ENCODE results near the gene TMEM266.
A peak's percentile ranks its signal among the peaks of the same experiment; 100 is the strongest.

TMEM266 gene

GRCh38 chr15:76217882-76218217, 158.1 kb downstream of the TMEM266 start:
- DNase-seq (ENCODE audit: extremely low spot score, insufficient read length, low read depth) = no peak
- FAIRE-seq = no peak

- FAIRE-seq (no peak), DNase-seq (ENCODE audit: extremely low spot score, insufficient read length, low read depth) (no peak)
These were observed 161.4 kb downstream of the TMEM266 start for GRCh38 chr15:76221085-76221767.

DNA sequence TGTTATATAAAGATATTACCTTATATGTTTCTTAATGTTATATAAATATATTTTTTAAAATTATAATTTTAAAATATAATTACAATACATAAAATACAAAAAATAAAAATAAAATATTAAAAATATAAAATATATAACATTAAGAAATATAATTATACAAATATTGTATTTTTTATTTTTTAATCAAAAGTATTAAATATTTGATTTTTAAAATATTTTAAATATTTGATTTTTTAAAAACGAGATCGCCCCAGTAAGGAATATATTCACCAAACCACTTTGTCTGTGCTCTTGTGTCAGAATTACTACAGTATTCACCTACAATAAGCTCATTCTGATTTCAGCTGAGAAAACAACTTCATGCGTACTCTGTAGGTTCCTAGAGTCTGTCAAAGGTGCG, 162.4 kb downstream of the TMEM266 start:
- FAIRE-seq (no peak), DNase-seq (ENCODE audit: extremely low spot score, insufficient read length, low read depth) (no peak)

DNA sequence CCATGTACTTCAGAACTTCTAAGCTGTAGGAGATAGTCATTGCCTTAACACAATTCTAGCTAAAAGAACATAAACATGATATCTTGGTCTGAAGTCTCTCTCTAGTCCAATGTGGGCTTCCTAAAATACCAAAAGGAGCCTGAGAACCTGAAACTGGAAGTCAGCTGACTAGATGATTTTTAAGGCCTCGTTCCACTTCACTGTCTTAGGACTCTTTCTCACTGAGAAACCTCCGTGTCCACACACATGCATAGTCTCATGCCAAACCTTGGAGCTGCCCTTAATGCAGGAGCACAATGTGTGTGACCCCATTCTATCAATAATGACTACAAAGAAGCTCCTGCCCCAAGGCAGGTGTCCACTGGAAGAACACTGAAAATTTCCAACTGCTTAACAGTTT, 163.7 kb downstream of the TMEM266 start:
- DNase-seq (ENCODE audit: extremely low spot score, insufficient read length, low read depth) (no peak), FAIRE-seq (no peak)

DNA sequence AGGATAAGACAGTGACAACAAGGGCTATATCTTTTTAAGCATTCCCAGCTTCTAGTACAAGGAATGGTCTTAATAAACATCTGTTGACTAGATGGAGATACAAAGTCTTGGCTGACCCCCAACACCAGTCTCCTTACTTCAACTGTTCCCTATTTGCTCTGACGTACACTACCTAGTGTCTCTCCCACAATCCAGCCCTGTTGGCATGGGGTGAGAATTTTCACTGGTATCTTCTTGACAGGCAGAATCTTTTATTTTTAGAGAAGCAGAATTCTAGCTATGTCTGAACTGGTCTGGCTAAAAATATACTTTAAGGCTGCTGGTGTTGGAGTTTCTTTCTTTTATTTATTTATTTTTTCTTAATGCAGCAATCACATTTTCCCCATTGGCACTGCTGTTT, 169.5 kb downstream of the TMEM266 start:
- DNase-seq (ENCODE audit: extremely low spot score, insufficient read length, low read depth) (no peak), FAIRE-seq (no peak)

- DNase-seq (ENCODE audit: extremely low spot score, insufficient read length, low read depth) (no peak), FAIRE-seq (no peak)
These were observed 174.1 kb downstream of the TMEM266 start for GRCh38 chr15:76233921-76234320.

DNA sequence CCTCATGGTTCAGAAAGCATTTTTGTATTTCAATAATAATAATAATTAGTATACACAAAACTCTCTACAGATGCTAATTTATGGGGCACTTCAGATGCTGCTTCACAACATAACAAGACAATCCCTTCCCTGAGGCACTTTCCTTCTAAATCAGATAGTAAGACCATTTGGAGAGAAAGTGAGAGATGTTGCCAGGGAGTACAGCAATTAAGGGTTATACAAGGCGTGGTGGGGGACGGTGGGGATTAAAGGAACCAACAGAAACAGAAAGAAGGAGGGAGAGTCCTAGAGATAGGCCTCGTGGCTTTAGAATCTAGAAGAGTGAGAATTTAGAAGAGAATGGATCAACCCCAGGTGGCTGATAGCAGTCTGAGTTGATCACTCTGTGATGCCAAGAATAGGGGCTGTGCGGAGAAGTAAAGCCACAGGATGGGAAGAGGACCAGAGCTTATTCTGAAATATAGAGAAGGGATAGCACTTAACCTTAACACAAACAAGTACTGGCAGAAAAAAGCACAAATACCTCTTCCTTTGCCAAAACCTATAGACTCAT, 174.6 kb downstream of the TMEM266 start:
- no peak for FAIRE-seq
- DNase-seq (ENCODE audit: extremely low spot score, insufficient read length, low read depth) = no peak

GRCh38 chr15:76235186-76235826, 175.5 kb downstream of the TMEM266 start:
- DNase-seq (ENCODE audit: extremely low spot score, insufficient read length, low read depth) (no peak), FAIRE-seq (peak; percentile 79)

DNA sequence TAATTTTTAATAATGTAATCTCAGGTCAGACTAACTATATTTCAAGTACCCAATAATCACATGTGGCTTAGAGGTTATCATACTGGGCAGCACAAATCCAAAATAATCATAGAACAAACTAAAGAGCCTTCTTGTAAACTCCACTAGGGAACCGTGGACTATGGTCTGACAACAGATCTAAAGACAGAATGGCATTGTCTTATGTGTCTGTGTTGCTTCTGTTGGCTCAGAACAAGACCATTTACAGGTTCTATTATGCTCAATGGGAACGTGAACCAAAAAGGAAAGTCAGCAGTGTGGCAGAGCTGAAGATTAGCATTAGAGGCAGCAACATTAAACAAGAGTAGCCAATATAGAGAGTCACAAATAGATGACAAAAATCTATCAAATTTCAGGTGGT, 176.6 kb downstream of the TMEM266 start:
- DNase-seq (ENCODE audit: extremely low spot score, insufficient read length, low read depth) = no peak
- no peak for FAIRE-seq

- DNase-seq (ENCODE audit: extremely low spot score, insufficient read length, low read depth) = no peak
- FAIRE-seq = no peak
These were observed 180.0 kb downstream of the TMEM266 start for GRCh38 chr15:76239786-76240185.

DNA sequence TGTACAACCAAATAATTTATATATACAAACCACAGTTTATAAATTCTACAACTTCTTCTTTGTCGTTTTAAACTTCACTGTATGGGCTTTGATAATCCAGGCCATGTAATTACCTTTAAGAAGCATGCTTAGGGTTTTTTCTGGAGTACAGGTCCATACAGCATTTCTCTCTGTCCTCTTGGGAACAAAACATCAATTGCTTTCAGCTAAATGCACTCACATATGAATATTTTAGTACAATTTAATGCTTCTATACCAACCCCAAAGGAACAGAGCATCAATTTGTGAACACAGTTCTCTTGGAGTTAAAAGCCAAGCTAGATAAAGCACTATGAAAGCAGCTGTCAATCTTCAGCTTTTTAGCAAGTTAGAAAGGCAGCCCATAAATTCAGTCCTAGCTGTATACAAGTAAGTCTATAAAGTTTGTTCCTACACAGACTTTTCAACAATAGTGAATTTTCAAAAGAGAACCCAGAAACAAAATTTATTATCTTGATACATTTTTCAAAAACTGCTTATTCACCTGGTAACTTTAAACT, 185.4 kb downstream of the TMEM266 start:
- DNase-seq (ENCODE audit: extremely low spot score, insufficient read length, low read depth) (no peak), FAIRE-seq (no peak)

DNA sequence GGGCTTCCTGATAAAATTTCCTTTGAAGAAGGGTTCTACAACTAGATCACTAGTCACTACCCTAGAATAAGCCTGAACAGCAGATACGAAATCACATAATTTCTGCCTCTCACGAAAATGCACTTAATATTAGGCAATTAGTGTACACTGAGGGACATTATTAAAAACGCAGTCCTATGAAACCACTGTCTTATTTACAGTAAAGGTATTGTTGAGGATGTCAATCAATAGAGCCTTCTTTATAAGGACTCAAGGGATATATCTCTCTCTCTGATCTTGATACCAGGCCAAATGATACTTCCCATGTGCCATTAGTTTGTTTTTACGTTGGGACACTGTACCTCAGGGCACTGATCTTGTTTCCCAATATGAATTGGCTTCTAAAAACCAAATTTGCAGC, 191.9 kb downstream of the TMEM266 start:
- FAIRE-seq (no peak), DNase-seq (ENCODE audit: extremely low spot score, insufficient read length, low read depth) (no peak)

DNA sequence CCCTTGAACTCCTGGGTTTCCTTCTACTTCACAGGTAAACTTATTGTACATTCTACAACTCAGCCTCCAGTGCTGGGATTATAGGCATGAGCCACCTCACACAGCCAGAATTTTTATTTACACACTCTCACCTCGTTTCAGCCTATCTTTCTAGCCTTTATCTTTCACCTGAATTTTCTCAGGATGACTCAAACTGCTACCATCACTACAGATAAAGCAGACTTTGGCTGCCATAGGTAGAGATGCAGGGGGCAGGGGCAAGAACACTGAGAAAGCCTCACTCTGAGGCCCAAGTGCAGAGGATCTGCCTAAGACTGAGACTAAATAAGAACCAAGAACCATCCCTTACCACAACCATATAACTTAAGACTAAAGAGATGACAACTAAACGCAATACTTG, 192.5 kb downstream of the TMEM266 start:
- no peak for DNase-seq (ENCODE audit: extremely low spot score, insufficient read length, low read depth)
- no peak for FAIRE-seq

- no peak for FAIRE-seq
- DNase-seq (ENCODE audit: extremely low spot score, insufficient read length, low read depth) = no peak
These were observed 194.1 kb downstream of the TMEM266 start for GRCh38 chr15:76253691-76254473.
